Aorta (tissue), 5 donors: ENCODE data around the gene ZNF521. TPM values are rescaled to one million over a fixed set of nuclear protein-coding genes. Genes with fewer than 3 reads are reported as not detected.
A peak's percentile ranks its signal among the peaks of the same experiment; 100 is the strongest.

ENCODE experiments used
- ATAC-seq: fragments of 200-7000 bp; cut with Tn5 transposase; one replicate; pipeline ENCODE4 v1.9.1; 2022; ENCODE audit warnings: moderate library complexity; ENCODE audit not compliant: low FRiP score
- DNase-seq, 2 donors: peaks; one replicate each; pipeline ENCODE4 v3.0.0-alpha.2; 2020
- H3K27ac ChIP-seq, 2 donors: one replicate each; pipeline ENCODE4 v1.5.1; 2013; ENCODE audit warnings: low read length in 2 of 2, mild to moderate bottlenecking in 2 of 2, moderate library complexity in 2 of 2, control low read depth in 1 of 2, inconsistent platforms in 1 of 2, low read depth in 1 of 2
- H3K27me3 ChIP-seq, 2 donors: one replicate each; pipeline ENCODE4 v1.6.1; 2013; ENCODE audit warnings: control low read depth in 1 of 2, low read length in 1 of 2, mild to moderate bottlenecking in 1 of 2, moderate library complexity in 1 of 2; ENCODE audit not compliant: insufficient read depth in 2 of 2, control insufficient read depth in 1 of 2
- H3K36me3 ChIP-seq, 2 donors: one replicate each; pipeline ENCODE4 v1.6.1; 2013; ENCODE audit warnings: control low read depth in 1 of 2, low read length in 1 of 2, mild to moderate bottlenecking in 1 of 2; ENCODE audit not compliant: insufficient read depth in 2 of 2, control insufficient read depth in 1 of 2
- H3K4me1 ChIP-seq, 2 donors: one replicate each; pipeline ENCODE4 v1.6.1; 2013; ENCODE audit warnings: low read length in 2 of 2, control low read depth in 1 of 2, mild to moderate bottlenecking in 1 of 2, moderate library complexity in 1 of 2; ENCODE audit not compliant: insufficient read depth in 2 of 2, control insufficient read depth in 1 of 2
- H3K4me3 ChIP-seq, 2 donors: one replicate each; pipeline ENCODE4 v1.5.1; 2013; ENCODE audit warnings: low read length in 2 of 2, control low read depth in 1 of 2, mild to moderate bottlenecking in 1 of 2
- H3K9me3 ChIP-seq: one replicate; pipeline ENCODE4 v1.6.1; 2013; ENCODE audit warnings: mild to moderate bottlenecking, low read length; ENCODE audit not compliant: control insufficient read depth
- WGBS, 2 donors: extraction: QIAGEN DNeasy Blood & Tissue Kit; methylation state at CpG; one replicate each; pipeline ENCODE4 v1.1.7; 2013; 5-methylcytosine and 5-hydroxymethylcytosine counted together
- intact Hi-C, 2 donors: fragments of 100-400 bp; cut with DNase I; formaldehyde crosslinking; loops; one replicate each; pipeline versions ENCODE4 v1.14.2 to v1.15.0; 2022
- polyA plus RNA-seq, 2 donors: library from polyadenylated mRNA; stranded (reverse); fragments of 200-250 nt; gene quantifications; one replicate each; pipeline ENCODE4 v1.2.3, GENCODE V29; 2013
- total RNA-seq, 2 donors: library from RNA; stranded (reverse); fragmentation: NEBNext Ultra II Directional; extraction: Animal tissue kit (Norgen Biotek cat#: 25700); gene quantifications; one replicate each; pipeline ENCODE4 v1.2.1, GENCODE V29; 2021
- donor health status: healthy with polysubstance abuse.
- donor health status: Bipolar disorder and iron deficiency.
- donor health status: DM: no; HTN: no; CAD: no.
- donor health status: DM: no; HTN: no; CAD: no.
- donor health status: DM: yes; HTN: yes; CAD: no.

The ZNF521 gene
- total and polyA plus RNA-seq, 4 donors: 0.84 to 88.7 (median 14.6) TPM

DNA sequence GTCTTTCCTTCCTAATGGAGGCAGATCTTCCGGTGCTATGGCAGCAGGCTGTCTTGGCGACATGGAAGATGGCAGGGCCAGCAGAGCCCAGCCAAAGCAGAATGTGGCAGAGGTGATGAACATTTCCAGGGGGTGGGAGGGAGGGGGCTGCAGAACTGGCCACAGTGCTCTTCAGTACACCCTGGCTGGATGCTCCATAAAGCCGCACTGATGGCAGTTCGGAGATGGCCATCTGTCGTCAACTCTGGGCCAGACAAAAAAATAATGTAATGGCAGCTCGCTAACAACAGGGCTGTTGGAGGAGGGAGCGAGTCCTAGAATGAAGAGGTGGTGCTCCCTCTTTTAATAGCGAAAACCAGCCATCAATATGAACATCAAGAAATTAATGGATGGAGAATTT lies 271.0 kb downstream of the ZNF521 start:
- DNase-seq: no peak
- no peak for ATAC-seq
- Histone ChIP-seq H3K27me3 (no peaks in the 10 kb centered on the region), H3K4me3 (no peak overlapping the region), H3K9me3 (no peaks in the 10 kb centered on the region), H3K36me3 (no peaks in the 10 kb centered on the region), H3K27ac (no peak overlapping the region), H3K4me1 (no peaks in the 10 kb centered on the region)
- intact Hi-C loops: no loop called here
- 96 to 97% methylated on average over 8 of the region's 8 CpGs for WGBS, 2 donors

DNA sequence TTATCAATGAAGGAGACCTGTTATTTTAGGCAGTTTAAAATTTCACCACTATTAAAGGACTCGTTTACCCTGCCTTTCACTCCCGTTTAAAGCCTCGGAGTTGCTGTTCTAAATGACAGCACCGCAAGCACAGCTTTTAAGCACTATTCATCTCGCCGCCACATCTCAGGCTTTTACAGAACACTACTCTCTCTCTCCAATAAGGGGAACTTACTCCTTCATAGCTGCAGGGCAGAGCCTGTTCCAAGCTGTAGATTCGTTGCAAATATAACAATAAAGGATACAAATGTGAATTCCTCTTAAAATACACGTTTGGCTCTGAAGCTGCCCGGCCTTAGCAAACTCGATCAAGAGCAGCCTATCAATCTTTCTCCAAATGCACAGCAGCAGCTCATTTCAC lies 271.8 kb downstream of the ZNF521 start:
- 48 to 58% methylated on average over 10 of the region's 10 CpGs for WGBS, 2 donors

DNA sequence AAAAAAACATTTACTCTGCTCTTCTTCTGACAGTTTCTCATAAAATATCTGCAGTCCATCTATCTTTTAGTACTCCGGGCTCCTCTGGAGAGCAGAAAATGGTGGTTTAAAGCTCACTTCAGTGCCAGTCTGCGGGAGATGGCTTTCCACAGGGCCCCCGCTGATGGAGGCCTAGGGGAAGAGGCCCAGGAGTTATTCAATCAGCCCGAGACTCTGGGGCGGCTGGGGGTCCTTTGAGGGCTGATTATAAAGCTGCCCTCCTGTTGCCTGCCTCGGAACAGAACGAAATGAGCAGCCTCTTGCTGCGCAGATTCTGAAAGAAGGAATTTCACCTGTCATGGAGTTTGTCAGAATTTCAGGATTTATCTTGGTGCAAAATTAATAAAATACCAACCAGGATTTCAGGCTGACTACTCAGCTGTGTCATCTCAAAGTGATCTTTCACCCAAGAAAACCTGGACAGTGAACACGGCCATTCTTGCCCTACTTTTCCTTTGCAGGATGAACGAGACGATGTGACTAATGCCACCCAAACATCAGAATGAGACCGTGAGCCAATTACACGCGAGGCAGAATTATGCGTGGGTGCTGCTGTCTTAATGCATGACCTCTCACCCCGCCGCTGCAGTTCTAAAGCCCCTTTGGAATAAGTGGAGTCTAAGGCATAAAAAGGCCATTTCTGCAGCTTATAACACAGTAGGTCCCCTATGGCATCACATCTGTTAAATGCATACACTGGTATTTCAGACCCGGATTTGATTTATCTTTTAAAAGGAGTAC lies 273.8 kb downstream of the ZNF521 start:
- intact Hi-C loops: no loop called here
- ATAC-seq (no peak), DNase-seq (no peak)
- Histone ChIP-seq H3K4me3 (no peak overlapping the region), H3K9me3 (no peaks in the 10 kb centered on the region), H3K27ac (no peak overlapping the region), H3K4me1 (no peaks in the 10 kb centered on the region), H3K36me3 (no peaks in the 10 kb centered on the region), H3K27me3 (no peaks in the 10 kb centered on the region)
- WGBS, 2 donors: 86 to 87% methylated on average over 18 of the region's 18 CpGs

More for the DNA sequence above, 271.8 kb downstream of the ZNF521 start:
- Histone ChIP-seq H3K36me3 (no peaks in the 10 kb centered on the region), H3K4me3 (no peak overlapping the region), H3K27me3 (no peaks in the 10 kb centered on the region), H3K9me3 (no peaks in the 10 kb centered on the region), H3K4me1 (no peaks in the 10 kb centered on the region), H3K27ac (no peak overlapping the region)
- ATAC-seq (no peak), DNase-seq (no peak)
- intact Hi-C loops: no loop called here

DNA sequence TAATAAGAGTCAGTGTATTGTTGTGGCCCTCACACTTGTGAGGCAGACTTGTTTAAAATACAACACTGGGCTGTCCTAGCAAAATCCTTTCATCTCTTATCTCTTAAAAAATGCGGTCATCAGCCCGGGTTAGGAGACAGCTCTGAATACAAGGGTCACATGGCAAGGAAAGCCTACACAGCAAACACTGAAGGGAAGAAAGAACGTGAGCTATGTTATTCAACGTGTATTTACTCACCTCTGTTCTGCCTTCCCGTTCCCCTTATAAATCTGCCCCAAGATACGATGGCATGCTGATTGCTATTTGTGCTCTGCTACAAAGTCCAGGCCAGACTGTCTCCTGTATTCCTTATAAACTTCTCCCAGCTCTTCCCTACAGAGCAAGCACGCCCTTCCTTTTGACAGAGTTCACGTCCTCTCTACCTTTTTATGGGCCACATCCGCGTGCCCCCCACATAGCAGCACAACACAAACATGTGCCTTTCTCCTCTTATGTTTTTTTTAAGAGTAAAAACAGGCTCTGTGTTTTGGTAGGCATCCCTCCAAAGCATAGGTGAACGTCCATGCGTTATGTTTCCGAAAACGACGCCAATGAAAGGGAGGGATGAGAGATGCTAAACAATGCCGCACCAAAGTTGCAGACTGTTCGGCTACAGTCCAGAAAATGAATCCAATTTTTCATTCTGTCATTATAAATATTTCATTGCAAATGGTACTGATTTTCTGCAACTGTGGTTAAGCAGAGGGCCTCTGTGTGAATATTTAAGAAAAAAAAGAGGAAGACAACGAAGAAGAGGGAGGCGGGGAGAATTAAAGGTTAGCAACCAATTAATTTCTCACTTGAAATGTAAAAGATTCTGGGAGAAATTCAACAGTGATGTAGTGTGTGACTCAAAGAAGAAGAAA lies 274.7 kb downstream of the ZNF521 start:
- H3K27ac ChIP-seq: no peak overlapping the region
- ATAC-seq (peak; percentile 26), DNase-seq (no peak)
- intact Hi-C loops: no loop called here
- no peaks in the 10 kb centered on the region for H3K36me3 ChIP-seq
- H3K4me1 ChIP-seq: no peaks in the 10 kb centered on the region
- no peak overlapping the region for H3K4me3 ChIP-seq
- 50 to 51% methylated on average over 19 of the region's 19 CpGs for WGBS, 2 donors
- H3K9me3 ChIP-seq: no peaks in the 10 kb centered on the region
- H3K27me3 ChIP-seq: no peaks in the 10 kb centered on the region

DNA sequence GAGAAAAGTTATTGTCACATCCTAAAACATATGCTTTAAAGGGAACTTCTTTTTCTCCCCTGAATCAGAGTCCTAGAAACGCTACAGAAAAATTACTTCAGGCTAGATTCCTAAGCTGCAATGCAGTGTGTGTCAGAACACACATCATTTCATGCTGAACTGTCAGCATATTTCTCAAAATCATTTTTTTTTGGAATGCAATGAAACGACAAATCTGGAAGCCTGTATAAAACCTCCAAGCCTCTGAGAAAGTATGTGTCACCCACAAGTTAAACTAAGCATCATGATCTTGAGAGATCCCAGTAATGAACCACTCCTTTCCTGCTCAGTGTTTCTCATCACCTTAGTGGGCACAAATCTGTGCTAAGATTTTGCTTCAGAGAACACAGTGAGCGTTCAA lies 276.2 kb downstream of the ZNF521 start:
- no peaks in the 10 kb centered on the region for H3K27me3 ChIP-seq
- no peaks in the 10 kb centered on the region for H3K4me1 ChIP-seq
- H3K36me3 ChIP-seq: no peaks in the 10 kb centered on the region
- ATAC-seq (no peak), DNase-seq (no peak)
- no peaks in the 10 kb centered on the region for H3K9me3 ChIP-seq
- intact Hi-C loops: no loop called here
- no peak overlapping the region for H3K27ac ChIP-seq
- WGBS, 2 donors: 59 to 60% methylated on average over 3 of the region's 3 CpGs
- H3K4me3 ChIP-seq: no peak overlapping the region

DNA sequence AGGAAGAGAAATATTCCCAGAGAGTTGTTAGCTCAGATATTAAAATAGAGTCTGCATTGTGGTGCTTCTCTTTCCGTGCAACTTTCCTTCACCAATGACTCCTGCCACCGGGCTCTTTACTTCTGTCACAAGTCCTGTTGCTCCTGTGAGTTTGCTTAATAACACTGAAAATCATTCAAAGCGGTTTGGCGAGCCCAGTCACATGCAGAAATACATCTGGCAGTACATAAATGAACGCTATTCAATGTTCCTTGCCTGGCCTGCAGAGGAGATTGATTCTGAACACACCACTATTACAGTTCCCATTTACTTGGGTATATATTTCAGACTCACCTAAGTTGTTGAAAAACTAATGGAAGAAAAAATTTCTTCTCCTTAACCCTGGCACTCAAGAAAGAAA lies 276.6 kb downstream of the ZNF521 start:
- no peaks in the 10 kb centered on the region for H3K27me3 ChIP-seq
- no peaks in the 10 kb centered on the region for H3K4me1 ChIP-seq
- no peak for ATAC-seq
- H3K27ac ChIP-seq: no peak overlapping the region
- H3K9me3 ChIP-seq: no peaks in the 10 kb centered on the region
- DNase-seq: no peak
- 68 to 73% methylated on average over 5 of the region's 5 CpGs for WGBS, 2 donors
- H3K36me3 ChIP-seq: no peaks in the 10 kb centered on the region
- intact Hi-C loops: no loop called here
- H3K4me3 ChIP-seq: no peak overlapping the region

DNA sequence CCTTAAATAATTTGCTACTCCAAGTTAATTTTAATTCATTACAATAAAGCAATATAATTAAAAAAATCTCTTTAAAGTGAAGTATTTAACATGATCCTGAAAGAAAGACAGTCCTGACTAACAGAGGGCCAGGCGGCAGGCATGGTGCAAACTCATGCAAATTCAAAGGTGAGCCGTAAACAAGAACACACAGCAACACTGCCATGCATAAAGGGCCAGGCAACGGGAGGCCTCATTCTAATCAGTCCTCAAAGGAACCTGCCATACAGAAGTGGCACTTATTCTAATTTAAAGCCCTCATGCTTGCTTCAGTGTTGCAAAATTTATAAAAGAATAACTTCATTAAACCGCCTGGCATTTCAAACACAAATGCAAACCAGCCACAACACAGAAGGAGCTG lies 277.0 kb downstream of the ZNF521 start:
- ATAC-seq (no peak), DNase-seq (no peak)
- Histone ChIP-seq H3K27me3 (no peaks in the 10 kb centered on the region), H3K4me1 (no peaks in the 10 kb centered on the region), H3K9me3 (no peaks in the 10 kb centered on the region), H3K4me3 (no peak overlapping the region), H3K36me3 (no peaks in the 10 kb centered on the region), H3K27ac (no peak overlapping the region)
- WGBS, 2 donors: 85 to 90% methylated on average over 4 of the region's 4 CpGs
- intact Hi-C loops: no loop called here

DNA sequence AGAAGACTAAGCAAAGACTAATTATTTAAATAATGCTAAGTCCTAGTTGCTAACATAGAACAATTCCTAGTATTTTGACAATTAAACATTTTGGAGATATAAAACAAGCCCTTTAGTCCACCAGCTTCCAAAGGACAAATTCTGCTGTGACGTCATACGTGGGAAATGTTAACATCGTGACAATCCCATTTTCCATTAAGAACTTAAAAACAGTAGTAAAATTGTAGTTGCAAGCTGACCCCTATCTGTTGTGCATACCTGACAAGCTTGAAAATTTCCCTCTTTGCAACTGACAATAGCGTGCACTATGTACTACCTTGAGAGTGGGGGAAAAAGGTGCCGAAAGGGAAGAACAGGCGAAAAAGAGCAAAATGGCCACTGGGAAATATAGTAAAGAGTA lies 279.8 kb downstream of the ZNF521 start:
- Histone ChIP-seq H3K4me3 (no peak overlapping the region), H3K27ac (no peak overlapping the region), H3K9me3 (no peaks in the 10 kb centered on the region), H3K27me3 (no peaks in the 10 kb centered on the region), H3K36me3 (no peaks in the 10 kb centered on the region), H3K4me1 (no peaks in the 10 kb centered on the region)
- intact Hi-C loops: no loop called here
- 95 to 96% methylated on average over 6 of the region's 6 CpGs for WGBS, 2 donors
- ATAC-seq: no peak
- no peak for DNase-seq
